Fibroblast of lung (primary cell): Measurements from ENCODE around the gene HNRNPF. TPM values are rescaled to one million over a fixed set of nuclear protein-coding genes. Genes with fewer than 3 reads are reported as not detected.

Source experiments
- DNase-seq, 2 donors: peaks; one replicate each; pipeline versions ENCODE4 v3.0.0 to v3.0.0-alpha.2; 2010; ENCODE audit warnings: low read depth in 2 of 2
- H2AFZ ChIP-seq: 2 replicates; pipeline ENCODE4 v1.5.1; 2012; ENCODE audit warnings: low read length, control low read depth, inconsistent platforms
- H3K27ac ChIP-seq: 2 replicates; pipeline ENCODE4 v1.5.1; 2011; ENCODE audit warnings: low read length, control low read depth; ENCODE audit not compliant: insufficient read depth
- H3K27me3 ChIP-seq: 2 replicates; pipeline ENCODE4 v1.5.1; 2011; ENCODE audit warnings: mild to moderate bottlenecking, low read length; ENCODE audit not compliant: control insufficient read depth, insufficient read depth
- H3K36me3 ChIP-seq: 2 replicates; pipeline ENCODE4 v1.5.1; 2011; ENCODE audit warnings: low read length; ENCODE audit not compliant: control insufficient read depth, insufficient read depth
- H3K4me1 ChIP-seq: 2 replicates; pipeline ENCODE4 v1.5.1; 2011; ENCODE audit warnings: low read length; ENCODE audit not compliant: control insufficient read depth, insufficient read depth; ENCODE audit errors: extremely low read depth
- H3K4me2 ChIP-seq: 2 replicates; pipeline ENCODE4 v1.5.1; 2011; ENCODE audit warnings: low read length, control low read depth; ENCODE audit not compliant: insufficient read depth; ENCODE audit errors: extremely low read depth
- H3K4me3 ChIP-seq, 4 experiments: fragments of 200-600 bp in 1 of 4; sonication (generic) in 1 of 4; replicated peaks in 1 of 4; 2 replicates each; pipeline ENCODE4 v1.5.1; 2011 to 2016; ENCODE audit warnings: low read length in 4 of 4, low read depth in 3 of 4, mild to moderate bottlenecking in 3 of 4, control low read depth in 2 of 4, inconsistent platforms in 1 of 4, mixed read lengths in 1 of 4; ENCODE audit not compliant: insufficient read depth in 1 of 4; ENCODE audit errors: control extremely low read depth in 1 of 4
- H3K79me2 ChIP-seq: 2 replicates; pipeline ENCODE4 v1.5.1; 2012; ENCODE audit warnings: mild to moderate bottlenecking, low read length, inconsistent platforms; ENCODE audit not compliant: control insufficient read depth, insufficient read depth
- H3K9ac ChIP-seq: 2 replicates; pipeline ENCODE4 v1.5.1; 2011; ENCODE audit warnings: mild to moderate bottlenecking, low read length, control low read depth; ENCODE audit not compliant: insufficient read depth
- H3K9me3 ChIP-seq: 2 replicates; pipeline ENCODE4 v1.5.1; 2012; ENCODE audit warnings: low read depth, low read length; ENCODE audit not compliant: control insufficient read depth, insufficient read depth
- H4K20me1 ChIP-seq: 2 replicates; pipeline ENCODE4 v1.5.1; 2011; ENCODE audit warnings: low read length; ENCODE audit not compliant: control insufficient read depth, insufficient read depth; ENCODE audit errors: extremely low read depth
- EZH2 ChIP-seq: IDR thresholded peaks from 2 replicates; pipeline ENCODE4 v1.5.1; 2012; ENCODE audit warnings: low read length, control low read depth, mild to moderate bottlenecking; ENCODE audit errors: missing control alignments
- polyA plus RNA-seq, 2 donors: library from polyadenylated mRNA; depleted of rRNA in 1 of 2; stranded (reverse) in 1 of 2; unstranded in 1 of 2; fragments of >200 nt; gene quantifications; 2 replicates each; pipeline ENCODE4 v1.2.1, GENCODE V29; 2011 to 2012; ENCODE audit warnings: missing spikeins in 1 of 2
- total RNA-seq: library from RNA; depleted of rRNA; stranded (reverse); fragments of >200 nt; gene quantifications from 2 replicates; pipeline ENCODE4 v1.2.1, GENCODE V29; 2014
- TF ChIP-seq, protein P1 (sequence below), 2 donors: IDR thresholded peaks in 1 of 2; conservative IDR thresholded peaks in 1 of 2; 1 replicate in 1 of 2; 2 replicates in 1 of 2; pipeline ENCODE4 v1.5.1; 2011 to 2012; ENCODE audit warnings: low read length in 2 of 2, control low read depth in 1 of 2, inconsistent platforms in 1 of 2, low read depth in 1 of 2, mild to moderate bottlenecking in 1 of 2

The HNRNPF gene
- total and polyA plus RNA-seq, 2 donors (not counting 1 experiment from before 2014, with no cell fraction given) = 203 to 217 TPM

DNA sequence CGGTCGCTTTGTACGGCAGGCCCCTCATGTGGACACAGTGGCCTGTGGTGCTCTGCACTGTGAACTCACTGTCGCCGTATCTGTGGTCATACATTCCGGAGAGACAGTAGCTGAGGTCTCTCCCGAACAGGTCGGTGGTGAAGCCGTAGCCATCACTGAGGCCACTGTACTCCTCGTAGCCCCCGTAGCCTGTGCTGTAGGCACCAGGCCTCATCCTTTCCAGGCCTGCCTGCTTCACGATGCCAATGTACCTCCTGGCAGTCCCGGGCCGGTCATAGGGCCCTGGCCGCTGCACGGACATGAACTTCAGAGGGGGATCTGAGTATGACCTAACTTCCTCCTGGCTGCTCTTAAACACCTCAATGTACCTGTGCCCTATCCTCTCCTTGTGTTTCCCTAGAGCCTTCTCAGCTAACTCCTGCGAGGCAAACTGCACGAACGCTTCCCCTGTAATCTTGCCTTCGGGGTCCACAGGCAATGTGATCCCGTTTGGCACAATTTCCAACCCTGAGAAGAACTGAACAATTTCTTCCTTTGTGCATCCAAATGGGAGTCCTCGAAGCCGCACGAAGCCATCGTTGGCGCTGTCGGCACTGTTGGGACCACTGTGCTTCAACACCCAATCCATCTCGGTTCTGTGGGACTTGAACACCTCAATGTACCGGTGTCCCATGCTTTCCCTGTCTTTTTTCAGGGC, 21.9 kb downstream of the HNRNPF start:
- Histone ChIP-seq H3K4me1 (no peaks in the 10 kb centered on the region), H3K9me3 (no peaks in the 10 kb centered on the region), H3K4me2 (no peak overlapping the region), H3K9ac (no peak overlapping the region), H3K79me2 (peaks cover 42% of the 10 kb centered on the region), H4K20me1 (no peaks in the 10 kb centered on the region), H3K36me3 (peaks cover 17% of the 10 kb centered on the region), H3K4me3 (no peak overlapping the region), H3K27ac (no peak overlapping the region), H2AFZ (no peak overlapping the region), H3K27me3 (no peaks in the 10 kb centered on the region)
- TF ChIP-seq, protein P1, sequence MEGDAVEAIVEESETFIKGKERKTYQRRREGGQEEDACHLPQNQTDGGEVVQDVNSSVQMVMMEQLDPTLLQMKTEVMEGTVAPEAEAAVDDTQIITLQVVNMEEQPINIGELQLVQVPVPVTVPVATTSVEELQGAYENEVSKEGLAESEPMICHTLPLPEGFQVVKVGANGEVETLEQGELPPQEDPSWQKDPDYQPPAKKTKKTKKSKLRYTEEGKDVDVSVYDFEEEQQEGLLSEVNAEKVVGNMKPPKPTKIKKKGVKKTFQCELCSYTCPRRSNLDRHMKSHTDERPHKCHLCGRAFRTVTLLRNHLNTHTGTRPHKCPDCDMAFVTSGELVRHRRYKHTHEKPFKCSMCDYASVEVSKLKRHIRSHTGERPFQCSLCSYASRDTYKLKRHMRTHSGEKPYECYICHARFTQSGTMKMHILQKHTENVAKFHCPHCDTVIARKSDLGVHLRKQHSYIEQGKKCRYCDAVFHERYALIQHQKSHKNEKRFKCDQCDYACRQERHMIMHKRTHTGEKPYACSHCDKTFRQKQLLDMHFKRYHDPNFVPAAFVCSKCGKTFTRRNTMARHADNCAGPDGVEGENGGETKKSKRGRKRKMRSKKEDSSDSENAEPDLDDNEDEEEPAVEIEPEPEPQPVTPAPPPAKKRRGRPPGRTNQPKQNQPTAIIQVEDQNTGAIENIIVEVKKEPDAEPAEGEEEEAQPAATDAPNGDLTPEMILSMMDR (conservative IDR thresholded peaks at IDR 0.05 in 1 of 2, IDR thresholded peaks at IDR 0.05 in 1 of 2; ENCODE audit: low read depth in 1 of 2, low read length in 2 of 2) = no peak
- no peak for TF ChIP-seq EZH2
- no peak for DNase-seq

DNA sequence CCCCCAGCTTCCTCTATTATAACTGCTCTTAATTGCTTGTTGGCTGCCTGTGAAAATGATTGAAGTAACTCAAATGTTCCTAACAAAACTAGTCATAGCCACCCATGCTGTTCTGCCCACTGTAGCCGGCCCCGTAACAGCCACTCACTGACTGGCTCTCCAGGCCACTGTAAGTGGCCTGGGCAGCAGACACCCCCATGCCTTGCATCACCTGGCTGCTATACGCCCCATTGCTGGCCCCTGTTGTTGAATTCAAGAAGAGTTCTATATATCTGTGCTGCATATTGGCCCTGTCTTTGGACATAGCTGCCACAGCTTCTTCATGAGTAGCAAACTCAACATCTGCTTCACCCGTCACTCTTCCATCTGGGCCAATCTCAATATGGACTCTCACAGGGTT, 22.4 kb downstream of the HNRNPF start:
- Histone ChIP-seq H3K79me2 (peaks cover 36% of the 10 kb centered on the region), H2AFZ (no peak overlapping the region), H3K27ac (no peak overlapping the region), H3K4me3 (no peak overlapping the region), H3K4me1 (no peaks in the 10 kb centered on the region), H3K9ac (no peak overlapping the region), H3K4me2 (no peak overlapping the region), H3K27me3 (no peaks in the 10 kb centered on the region), H3K36me3 (peaks cover 13% of the 10 kb centered on the region), H4K20me1 (no peaks in the 10 kb centered on the region), H3K9me3 (no peaks in the 10 kb centered on the region)
- no peak for TF ChIP-seq EZH2
- TF ChIP-seq, protein P1 (conservative IDR thresholded peaks at IDR 0.05 in 1 of 2, IDR thresholded peaks at IDR 0.05 in 1 of 2; ENCODE audit: low read depth in 1 of 2, low read length in 2 of 2) = no peak
- no peak for DNase-seq

DNA sequence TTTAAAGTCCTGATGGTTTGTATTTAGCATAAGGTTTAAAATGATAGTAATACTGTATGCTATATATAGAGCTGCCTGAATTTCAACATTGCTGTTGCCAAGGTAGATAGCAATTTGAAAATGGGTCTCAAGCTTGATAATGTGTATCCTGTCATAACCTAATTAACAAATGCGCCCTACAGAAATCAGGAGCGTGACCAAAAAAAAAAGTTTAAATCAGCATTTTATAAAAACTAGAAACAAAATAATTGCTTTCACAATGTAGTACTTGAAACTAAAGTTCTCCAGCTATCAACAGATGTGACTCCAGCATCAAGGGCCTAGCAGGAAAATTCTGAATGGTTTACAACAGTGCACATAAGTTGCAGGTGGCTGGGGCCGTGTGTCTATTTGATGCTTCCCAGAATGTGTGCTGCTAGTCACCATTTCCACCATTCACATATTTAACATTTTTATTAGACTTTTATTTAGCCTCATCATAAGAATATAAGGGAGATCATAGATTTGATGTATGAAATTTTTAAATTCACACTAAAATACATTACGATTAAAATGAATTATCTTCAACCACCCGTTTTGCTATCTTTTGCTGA, 23.5 kb downstream of the HNRNPF start:
- Histone ChIP-seq H3K79me2 (peaks cover 30% of the 10 kb centered on the region), H3K36me3 (peaks cover 11% of the 10 kb centered on the region), H4K20me1 (no peaks in the 10 kb centered on the region), H3K4me1 (no peaks in the 10 kb centered on the region), H2AFZ (no peak overlapping the region), H3K4me3 (no peak overlapping the region), H3K9me3 (no peaks in the 10 kb centered on the region), H3K27ac (no peak overlapping the region), H3K4me2 (no peak overlapping the region), H3K9ac (no peak overlapping the region), H3K27me3 (no peaks in the 10 kb centered on the region)
- TF ChIP-seq, protein P1 (conservative IDR thresholded peaks at IDR 0.05 in 1 of 2, IDR thresholded peaks at IDR 0.05 in 1 of 2; ENCODE audit: low read depth in 1 of 2, low read length in 2 of 2) = no peak
- DNase-seq = no peak
